Measurements from ENCODE around the gene NDUFS6. TPM values are rescaled to one million over a fixed set of nuclear protein-coding genes. Genes with fewer than 3 reads are reported as not detected.

NDUFS6 gene
- total RNA-seq, 1 donor = 10.3 TPM

GRCh38 chr5:1847611-1848010 is 46.4 kb downstream of the NDUFS6 start:
- no peaks in the 10 kb centered on the region for H3K9me3 ChIP-seq (ENCODE audit: low read depth, low read length)
- no peak overlapping the region for H3K4me3 ChIP-seq (ENCODE audit: low read length)
- no peaks in the 10 kb centered on the region for H3K4me1 ChIP-seq (ENCODE audit: insufficient read depth, low read length)
- peaks cover 5% of the 10 kb centered on the region for H3K27me3 ChIP-seq (ENCODE audit: insufficient read depth, low read length)

- Histone ChIP-seq H3K4me1 (ENCODE audit: insufficient read depth, low read length) (no peaks in the 10 kb centered on the region), H3K9me3 (ENCODE audit: low read depth, low read length) (no peaks in the 10 kb centered on the region), H3K4me3 (ENCODE audit: low read length) (no peak overlapping the region), H3K27me3 (ENCODE audit: insufficient read depth, low read length) (peaks cover 5% of the 10 kb centered on the region)
These were observed 49.3 kb downstream of the NDUFS6 start for GRCh38 chr5:1850324-1851154.

GRCh38 chr5:1851290-1851934 is 50.2 kb downstream of the NDUFS6 start:
- H3K4me1 ChIP-seq (ENCODE audit: insufficient read depth, low read length) = no peaks in the 10 kb centered on the region
- no peak overlapping the region for H3K4me3 ChIP-seq (ENCODE audit: low read length)
- H3K27me3 ChIP-seq (ENCODE audit: insufficient read depth, low read length) = peaks cover 5% of the 10 kb centered on the region
- H3K9me3 ChIP-seq (ENCODE audit: low read depth, low read length) = no peaks in the 10 kb centered on the region

- H3K4me3 ChIP-seq (ENCODE audit: low read length) = no peak overlapping the region
- H3K9me3 ChIP-seq (ENCODE audit: low read depth, low read length) = no peaks in the 10 kb centered on the region
- H3K27me3 ChIP-seq (ENCODE audit: insufficient read depth, low read length) = peaks cover 5% of the 10 kb centered on the region
- no peaks in the 10 kb centered on the region for H3K4me1 ChIP-seq (ENCODE audit: insufficient read depth, low read length)
These were observed 51.2 kb downstream of the NDUFS6 start for GRCh38 chr5:1852324-1852947.

- H3K27me3 ChIP-seq (ENCODE audit: insufficient read depth, low read length) = peaks cover 5% of the 10 kb centered on the region
- no peak overlapping the region for H3K4me3 ChIP-seq (ENCODE audit: low read length)
- no peaks in the 10 kb centered on the region for H3K9me3 ChIP-seq (ENCODE audit: low read depth, low read length)
- no peaks in the 10 kb centered on the region for H3K4me1 ChIP-seq (ENCODE audit: insufficient read depth, low read length)
These were observed 52.3 kb downstream of the NDUFS6 start for GRCh38 chr5:1853531-1853930.

GRCh38 chr5:1855075-1855474 is 53.9 kb downstream of the NDUFS6 start:
- H3K4me1 ChIP-seq (ENCODE audit: insufficient read depth, low read length) = no peaks in the 10 kb centered on the region
- H3K4me3 ChIP-seq (ENCODE audit: low read length) = no peak overlapping the region
- no peaks in the 10 kb centered on the region for H3K9me3 ChIP-seq (ENCODE audit: low read depth, low read length)
- H3K27me3 ChIP-seq (ENCODE audit: insufficient read depth, low read length) = peaks cover 5% of the 10 kb centered on the region

GRCh38 chr5:1855596-1855995 is 54.4 kb downstream of the NDUFS6 start:
- Histone ChIP-seq H3K4me1 (ENCODE audit: insufficient read depth, low read length) (no peaks in the 10 kb centered on the region), H3K4me3 (ENCODE audit: low read length) (no peak overlapping the region), H3K9me3 (ENCODE audit: low read depth, low read length) (no peaks in the 10 kb centered on the region), H3K27me3 (ENCODE audit: insufficient read depth, low read length) (peaks cover under 1% of the 10 kb centered on the region)

GRCh38 chr5:1856596-1857255 is 55.5 kb downstream of the NDUFS6 start:
- H3K9me3 ChIP-seq (ENCODE audit: low read depth, low read length) = no peaks in the 10 kb centered on the region
- H3K27me3 ChIP-seq (ENCODE audit: insufficient read depth, low read length) = no peaks in the 10 kb centered on the region
- no peak overlapping the region for H3K4me3 ChIP-seq (ENCODE audit: low read length)
- H3K4me1 ChIP-seq (ENCODE audit: insufficient read depth, low read length) = no peaks in the 10 kb centered on the region

- Histone ChIP-seq H3K27me3 (ENCODE audit: insufficient read depth, low read length) (no peaks in the 10 kb centered on the region), H3K4me3 (ENCODE audit: low read length) (no peak overlapping the region), H3K9me3 (ENCODE audit: low read depth, low read length) (no peaks in the 10 kb centered on the region), H3K4me1 (ENCODE audit: insufficient read depth, low read length) (no peaks in the 10 kb centered on the region)
These were observed 56.0 kb downstream of the NDUFS6 start for GRCh38 chr5:1857256-1857600.

GRCh38 chr5:1858436-1858835 is 57.2 kb downstream of the NDUFS6 start:
- H3K9me3 ChIP-seq (ENCODE audit: low read depth, low read length) = no peaks in the 10 kb centered on the region
- H3K4me3 ChIP-seq (ENCODE audit: low read length) = no peak overlapping the region
- no peaks in the 10 kb centered on the region for H3K27me3 ChIP-seq (ENCODE audit: insufficient read depth, low read length)
- H3K4me1 ChIP-seq (ENCODE audit: insufficient read depth, low read length) = no peaks in the 10 kb centered on the region

- no peaks in the 10 kb centered on the region for H3K27me3 ChIP-seq (ENCODE audit: insufficient read depth, low read length)
- H3K4me3 ChIP-seq (ENCODE audit: low read length) = no peak overlapping the region
- H3K9me3 ChIP-seq (ENCODE audit: low read depth, low read length) = no peaks in the 10 kb centered on the region
- H3K4me1 ChIP-seq (ENCODE audit: insufficient read depth, low read length) = no peaks in the 10 kb centered on the region
These were observed 57.9 kb downstream of the NDUFS6 start for GRCh38 chr5:1859099-1859498.

GRCh38 chr5:1860021-1860610 is 58.9 kb downstream of the NDUFS6 start:
- Histone ChIP-seq H3K27me3 (ENCODE audit: insufficient read depth, low read length) (no peaks in the 10 kb centered on the region), H3K4me1 (ENCODE audit: insufficient read depth, low read length) (no peaks in the 10 kb centered on the region)

GRCh38 chr5:1860949-1861348 is 59.7 kb downstream of the NDUFS6 start:
- H3K27me3 ChIP-seq (ENCODE audit: insufficient read depth, low read length) = no peaks in the 10 kb centered on the region
- H3K4me3 ChIP-seq (ENCODE audit: low read length) = no peak overlapping the region

More at GRCh38 chr5:1860021-1860610, 58.9 kb downstream of the NDUFS6 start:
- Histone ChIP-seq H3K4me3 (ENCODE audit: low read length) (no peak overlapping the region), H3K9me3 (ENCODE audit: low read depth, low read length) (no peaks in the 10 kb centered on the region)

GRCh38 chr5:1864896-1865440 is 63.8 kb downstream of the NDUFS6 start:
- no peak overlapping the region for H3K4me3 ChIP-seq (ENCODE audit: low read length)
- H3K9me3 ChIP-seq (ENCODE audit: low read depth, low read length) = no peaks in the 10 kb centered on the region
- no peaks in the 10 kb centered on the region for H3K27me3 ChIP-seq (ENCODE audit: insufficient read depth, low read length)
- H3K4me1 ChIP-seq (ENCODE audit: insufficient read depth, low read length) = no peaks in the 10 kb centered on the region

More at GRCh38 chr5:1860949-1861348, 59.7 kb downstream of the NDUFS6 start:
- H3K4me1 ChIP-seq (ENCODE audit: insufficient read depth, low read length) = no peaks in the 10 kb centered on the region
- no peaks in the 10 kb centered on the region for H3K9me3 ChIP-seq (ENCODE audit: low read depth, low read length)
